ENCODE results near the gene EGFL7.
"Not testable (repeated sequence)": the region's sequence is repeated elsewhere in the genome, so short reads cannot be mapped to it uniquely, and the experiment has no call there.

Gene EGFL7

GRCh38 chr9:136696502-136696901, 33.8 kb downstream of the EGFL7 start:
- Histone ChIP-seq H3K4me1 (ENCODE audit: insufficient read depth, low read length) (peaks cover 2% of the 10 kb centered on the region; the same call in 1 of the 2 replicates), H3K9me3 (ENCODE audit: insufficient read depth, low read depth, low read length) (no peaks in the 10 kb centered on the region), H3K27me3 (ENCODE audit: insufficient read depth, low read length) (peaks cover 7% of the 10 kb centered on the region), H3K4me3 (ENCODE audit: low read length) (no peak overlapping the region), H3K27ac (ENCODE audit: low read length) (no peak overlapping the region), H3K9ac (ENCODE audit: low read depth, low read length) (no peak overlapping the region), H3K36me3 (ENCODE audit: insufficient read depth, low read depth, low read length) (no peaks in the 10 kb centered on the region)

- no peak overlapping the region for H3K4me3 ChIP-seq (ENCODE audit: low read length)
- H3K27ac ChIP-seq (ENCODE audit: low read length): no peak overlapping the region
- no peaks in the 10 kb centered on the region for H3K9me3 ChIP-seq (ENCODE audit: insufficient read depth, low read depth, low read length)
- H3K4me1 ChIP-seq (ENCODE audit: insufficient read depth, low read length): no peaks in the 10 kb centered on the region
- no peaks in the 10 kb centered on the region for H3K36me3 ChIP-seq (ENCODE audit: insufficient read depth, low read depth, low read length)
- no peak overlapping the region for H3K9ac ChIP-seq (ENCODE audit: low read depth, low read length)
- peaks cover 10% of the 10 kb centered on the region for H3K27me3 ChIP-seq (ENCODE audit: insufficient read depth, low read length)
These were observed 34.6 kb downstream of the EGFL7 start for GRCh38 chr9:136697146-136697820.

- H3K4me3 ChIP-seq (ENCODE audit: low read length): no peak overlapping the region
- H3K27me3 ChIP-seq (ENCODE audit: insufficient read depth, low read length): peaks cover 10% of the 10 kb centered on the region
- H3K36me3 ChIP-seq (ENCODE audit: insufficient read depth, low read depth, low read length): no peaks in the 10 kb centered on the region
- no peak overlapping the region for H3K27ac ChIP-seq (ENCODE audit: low read length)
- H3K9ac ChIP-seq (ENCODE audit: low read depth, low read length): no peak overlapping the region
- no peaks in the 10 kb centered on the region for H3K9me3 ChIP-seq (ENCODE audit: insufficient read depth, low read depth, low read length)
- H3K4me1 ChIP-seq (ENCODE audit: insufficient read depth, low read length): no peaks in the 10 kb centered on the region
These were observed 35.3 kb downstream of the EGFL7 start for GRCh38 chr9:136697821-136698526.

GRCh38 chr9:136698635-136699246, 36.0 kb downstream of the EGFL7 start:
- Histone ChIP-seq H3K27me3 (ENCODE audit: insufficient read depth, low read length) (peaks cover 10% of the 10 kb centered on the region), H3K9ac (ENCODE audit: low read depth, low read length) (no peak overlapping the region), H3K36me3 (ENCODE audit: insufficient read depth, low read depth, low read length) (no peaks in the 10 kb centered on the region), H3K4me3 (ENCODE audit: low read length) (no peak overlapping the region), H3K4me1 (ENCODE audit: insufficient read depth, low read length) (no peaks in the 10 kb centered on the region), H3K9me3 (ENCODE audit: insufficient read depth, low read depth, low read length) (no peaks in the 10 kb centered on the region), H3K27ac (ENCODE audit: low read length) (no peak overlapping the region)

GRCh38 chr9:136700304-136700703, 37.6 kb downstream of the EGFL7 start:
- H3K9me3 ChIP-seq (ENCODE audit: insufficient read depth, low read depth, low read length): no peaks in the 10 kb centered on the region
- H3K27me3 ChIP-seq (ENCODE audit: insufficient read depth, low read length): peaks cover 10% of the 10 kb centered on the region
- no peaks in the 10 kb centered on the region for H3K4me1 ChIP-seq (ENCODE audit: insufficient read depth, low read length)
- no peak overlapping the region for H3K27ac ChIP-seq (ENCODE audit: low read length)
- H3K36me3 ChIP-seq (ENCODE audit: insufficient read depth, low read depth, low read length): no peaks in the 10 kb centered on the region
- no peak overlapping the region for H3K4me3 ChIP-seq (ENCODE audit: low read length)
- no peak overlapping the region for H3K9ac ChIP-seq (ENCODE audit: low read depth, low read length)

GRCh38 chr9:136700959-136701667, 38.4 kb downstream of the EGFL7 start:
- no peaks in the 10 kb centered on the region for H3K36me3 ChIP-seq (ENCODE audit: insufficient read depth, low read depth, low read length)
- no peak overlapping the region for H3K4me3 ChIP-seq (ENCODE audit: low read length)
- no peaks in the 10 kb centered on the region for H3K9me3 ChIP-seq (ENCODE audit: insufficient read depth, low read depth, low read length)
- no peak overlapping the region for H3K27ac ChIP-seq (ENCODE audit: low read length)
- H3K9ac ChIP-seq (ENCODE audit: low read depth, low read length): no peak overlapping the region
- H3K27me3 ChIP-seq (ENCODE audit: insufficient read depth, low read length): peaks cover 10% of the 10 kb centered on the region
- no peaks in the 10 kb centered on the region for H3K4me1 ChIP-seq (ENCODE audit: insufficient read depth, low read length)

GRCh38 chr9:136701668-136702053, 38.9 kb downstream of the EGFL7 start:
- Histone ChIP-seq H3K27me3 (ENCODE audit: insufficient read depth, low read length) (peaks cover 10% of the 10 kb centered on the region), H3K27ac (ENCODE audit: low read length) (no peak overlapping the region), H3K4me3 (ENCODE audit: low read length) (no peak overlapping the region), H3K9me3 (ENCODE audit: insufficient read depth, low read depth, low read length) (no peaks in the 10 kb centered on the region), H3K36me3 (ENCODE audit: insufficient read depth, low read depth, low read length) (no peaks in the 10 kb centered on the region), H3K4me1 (ENCODE audit: insufficient read depth, low read length) (no peaks in the 10 kb centered on the region), H3K9ac (ENCODE audit: low read depth, low read length) (no peak overlapping the region)

GRCh38 chr9:136703276-136703860, 40.7 kb downstream of the EGFL7 start:
- Histone ChIP-seq H3K27ac (ENCODE audit: low read length) (no peak overlapping the region), H3K36me3 (ENCODE audit: insufficient read depth, low read depth, low read length) (no peaks in the 10 kb centered on the region), H3K9ac (ENCODE audit: low read depth, low read length) (no peak overlapping the region), H3K27me3 (ENCODE audit: insufficient read depth, low read length) (peaks cover 10% of the 10 kb centered on the region), H3K4me3 (ENCODE audit: low read length) (no peak overlapping the region), H3K4me1 (ENCODE audit: insufficient read depth, low read length) (no peaks in the 10 kb centered on the region), H3K9me3 (ENCODE audit: insufficient read depth, low read depth, low read length) (no peaks in the 10 kb centered on the region)

- not testable (repeated sequence) for H3K9ac ChIP-seq (ENCODE audit: low read depth, low read length); H3K4me3 ChIP-seq (ENCODE audit: low read length); H3K4me1 ChIP-seq (ENCODE audit: insufficient read depth, low read length); H3K9me3 ChIP-seq (ENCODE audit: insufficient read depth, low read depth, low read length); H3K36me3 ChIP-seq (ENCODE audit: insufficient read depth, low read depth, low read length); H3K27ac ChIP-seq (ENCODE audit: low read length)
- H3K27me3 ChIP-seq (ENCODE audit: insufficient read depth, low read length): peaks cover 10% of the 10 kb centered on the region
These were observed 42.0 kb downstream of the EGFL7 start for GRCh38 chr9:136704741-136705140.

- no peaks in the 10 kb centered on the region for H3K36me3 ChIP-seq (ENCODE audit: insufficient read depth, low read depth, low read length)
- peaks cover 14% of the 10 kb centered on the region for H3K27me3 ChIP-seq (ENCODE audit: insufficient read depth, low read length)
- H3K9ac ChIP-seq (ENCODE audit: low read depth, low read length): no peak overlapping the region
- H3K27ac ChIP-seq (ENCODE audit: low read length): no peak overlapping the region
- no peaks in the 10 kb centered on the region for H3K9me3 ChIP-seq (ENCODE audit: insufficient read depth, low read depth, low read length)
- H3K4me1 ChIP-seq (ENCODE audit: insufficient read depth, low read length): no peaks in the 10 kb centered on the region
- no peak overlapping the region for H3K4me3 ChIP-seq (ENCODE audit: low read length)
These were observed 42.8 kb downstream of the EGFL7 start for GRCh38 chr9:136705564-136705963.

GRCh38 chr9:136707011-136707410, 44.3 kb downstream of the EGFL7 start:
- H3K9me3 ChIP-seq (ENCODE audit: insufficient read depth, low read depth, low read length): no peaks in the 10 kb centered on the region
- no peaks in the 10 kb centered on the region for H3K36me3 ChIP-seq (ENCODE audit: insufficient read depth, low read depth, low read length)
- H3K27ac ChIP-seq (ENCODE audit: low read length): no peak overlapping the region
- H3K4me1 ChIP-seq (ENCODE audit: insufficient read depth, low read length): no peaks in the 10 kb centered on the region
- no peak overlapping the region for H3K4me3 ChIP-seq (ENCODE audit: low read length)
- H3K27me3 ChIP-seq (ENCODE audit: insufficient read depth, low read length): peaks cover 17% of the 10 kb centered on the region; the same call in 1 of the 2 replicates
- H3K9ac ChIP-seq (ENCODE audit: low read depth, low read length): no peak overlapping the region

Measured in iPS-20b (cell line).